H9 (cell line): Measurements from ENCODE around the gene ARHGAP10. TPM values are rescaled to one million over a fixed set of nuclear protein-coding genes. Genes with fewer than 3 reads are reported as not detected.

Experiments
- DNase-seq: peaks from one replicate; pipeline ENCODE4 v3.0.0-alpha.2; 2017
- H2AFZ ChIP-seq: one replicate; pipeline ENCODE4 v1.6.1; 2013; ENCODE audit warnings: mild to moderate bottlenecking, low read length, control low read depth, moderate library complexity
- H2AK5ac ChIP-seq: 2 replicates; pipeline ENCODE4 v1.6.1; 2013; ENCODE audit warnings: low read length, control low read depth, mixed read lengths; ENCODE audit not compliant: insufficient read length
- H2BK120ac ChIP-seq: one replicate; pipeline ENCODE4 v1.6.1; 2013; ENCODE audit warnings: low read depth, mild to moderate bottlenecking, low read length, control low read depth, inconsistent platforms; ENCODE audit not compliant: poor library complexity, severe bottlenecking
- H2BK12ac ChIP-seq: 2 replicates; pipeline ENCODE4 v1.6.1; 2013; ENCODE audit warnings: low read length, control low read depth, mixed read lengths, low read depth; ENCODE audit not compliant: insufficient read length
- H2BK15ac ChIP-seq: 2 replicates; pipeline ENCODE4 v1.6.1; 2013; ENCODE audit warnings: low read depth, low read length, control low read depth
- H2BK20ac ChIP-seq: one replicate; pipeline ENCODE4 v1.6.1; 2013; ENCODE audit warnings: low read depth, mild to moderate bottlenecking, low read length, control low read depth, inconsistent platforms; ENCODE audit not compliant: poor library complexity, severe bottlenecking
- H2BK5ac ChIP-seq: 2 replicates; pipeline ENCODE4 v1.6.1; 2013; ENCODE audit warnings: low read length, control low read depth, mixed read lengths; ENCODE audit not compliant: insufficient read length
- H3K14ac ChIP-seq: 2 replicates; pipeline ENCODE4 v1.6.1; 2013; ENCODE audit warnings: low read length, control low read depth; ENCODE audit not compliant: insufficient read depth
- H3K18ac ChIP-seq: 2 replicates; pipeline ENCODE4 v1.6.1; 2013; ENCODE audit warnings: low read depth, mild to moderate bottlenecking, mixed read lengths, low read length, control low read depth; ENCODE audit not compliant: insufficient read length
- H3K23ac ChIP-seq: 2 replicates; pipeline ENCODE4 v1.6.1; 2013; ENCODE audit warnings: low read length, control low read depth, mixed read lengths, low read depth; ENCODE audit not compliant: insufficient read length
- H3K23me2 ChIP-seq: 2 replicates; pipeline ENCODE4 v1.6.1; 2013; ENCODE audit warnings: low read depth, mild to moderate bottlenecking, mixed read lengths, low read length, control low read depth; ENCODE audit not compliant: insufficient read length, poor library complexity, severe bottlenecking
- H3K27ac ChIP-seq: 2 replicates; pipeline ENCODE4 v1.5.1; 2013; ENCODE audit warnings: low read length, control low read depth, mixed read lengths, low read depth; ENCODE audit not compliant: insufficient read length
- H3K27me3 ChIP-seq: 2 replicates; pipeline ENCODE4 v1.6.1; 2013; ENCODE audit warnings: low read length, control low read depth, inconsistent platforms; ENCODE audit not compliant: insufficient read depth
- H3K4ac ChIP-seq: 2 replicates; pipeline ENCODE4 v1.6.1; 2013; ENCODE audit warnings: low read depth, mild to moderate bottlenecking, control low read depth, inconsistent platforms, low read length, moderate library complexity
- H3K4me1 ChIP-seq: 2 replicates; pipeline ENCODE4 v1.6.1; 2013; ENCODE audit warnings: low read length, control low read depth, inconsistent platforms; ENCODE audit not compliant: insufficient read depth
- H3K4me2 ChIP-seq: 2 replicates; pipeline ENCODE4 v1.6.1; 2013; ENCODE audit warnings: low read length, control low read depth, mixed read lengths; ENCODE audit not compliant: insufficient read length, insufficient read depth
- H3K56ac ChIP-seq: 2 replicates; pipeline ENCODE4 v1.6.1; 2013; ENCODE audit warnings: low read depth, mild to moderate bottlenecking, mixed read lengths, low read length, control low read depth; ENCODE audit not compliant: insufficient read length
- H3K79me1 ChIP-seq: 2 replicates; pipeline ENCODE4 v1.6.1; 2013; ENCODE audit warnings: low read depth, mild to moderate bottlenecking, moderate library complexity, low read length, control low read depth, inconsistent platforms; ENCODE audit not compliant: insufficient read depth, poor library complexity, severe bottlenecking
- H3K79me2 ChIP-seq: 2 replicates; pipeline ENCODE4 v1.6.1; 2013; ENCODE audit warnings: low read length, control low read depth, inconsistent platforms; ENCODE audit not compliant: insufficient read depth
- H3K9ac ChIP-seq: 2 replicates; pipeline ENCODE4 v1.6.1; 2013; ENCODE audit warnings: low read length, control low read depth, mixed read lengths; ENCODE audit not compliant: insufficient read length; ENCODE audit errors: extremely low read depth
- H3K9me3 ChIP-seq: one replicate; pipeline ENCODE4 v1.6.1; 2013; ENCODE audit warnings: low read depth, low read length, inconsistent platforms; ENCODE audit not compliant: control insufficient read depth
- H3T11ph ChIP-seq: one replicate; pipeline ENCODE4 v1.6.1; 2013; ENCODE audit warnings: mild to moderate bottlenecking, low read length, control low read depth, inconsistent platforms
- H4K20me1 ChIP-seq: one replicate; pipeline ENCODE4 v1.6.1; 2013; ENCODE audit not compliant: control insufficient read depth, insufficient read length, insufficient read depth
- H4K5ac ChIP-seq: 2 replicates; pipeline ENCODE4 v1.6.1; 2013; ENCODE audit warnings: low read depth, mild to moderate bottlenecking, mixed read lengths, low read length, control low read depth; ENCODE audit not compliant: insufficient read length
- H4K8ac ChIP-seq: replicated peaks from 2 replicates; pipeline ENCODE4 v1.6.1; 2013; ENCODE audit warnings: low read length, control low read depth, mixed read lengths, low read depth; ENCODE audit not compliant: insufficient read length
- H4K91ac ChIP-seq: 2 replicates; pipeline ENCODE4 v1.6.1; 2013; ENCODE audit warnings: low read depth, mild to moderate bottlenecking, moderate library complexity, mixed read lengths, low read length, control low read depth; ENCODE audit not compliant: insufficient read length
- H3K27ac Mint-ChIP-seq, 3 experiments: 2 replicates in 2 of 3; 3 replicates in 1 of 3; pipeline ENCODE4 v1.8.0; 2020 to 2021; ENCODE audit warnings: mixed read lengths in 3 of 3, mild to moderate bottlenecking in 1 of 3, moderate library complexity in 1 of 3
- H3K27me3 Mint-ChIP-seq: 2 replicates; pipeline ENCODE4 v1.8.0; 2021; ENCODE audit warnings: low read depth, mild to moderate bottlenecking, moderate library complexity, mixed read lengths
- H3K36me3 Mint-ChIP-seq, 3 experiments: 2 replicates in 2 of 3; 3 replicates in 1 of 3; pipeline ENCODE4 v1.8.0; 2020 to 2021; ENCODE audit warnings: low read depth in 3 of 3, mixed read lengths in 3 of 3; ENCODE audit not compliant: insufficient read depth in 1 of 3
- H3K4me1 Mint-ChIP-seq, 2 experiments: 2 replicates each; pipeline ENCODE4 v1.8.0; 2020; ENCODE audit warnings: mixed read lengths in 2 of 2
- H3K4me3 Mint-ChIP-seq, 2 experiments: 2 replicates in 1 of 2; 3 replicates in 1 of 2; pipeline ENCODE4 v1.8.0; 2020 to 2021; ENCODE audit warnings: mild to moderate bottlenecking in 2 of 2, mixed read lengths in 2 of 2, moderate library complexity in 1 of 2
- H3K9me3 Mint-ChIP-seq, 2 experiments: 2 replicates in 1 of 2; 3 replicates in 1 of 2; pipeline ENCODE4 v1.8.0; 2020; ENCODE audit warnings: mild to moderate bottlenecking in 2 of 2, mixed read lengths in 2 of 2, moderate library complexity in 1 of 2
- CTCF ChIP-seq: fragments of 200-600 bp; sonication (generic); conservative IDR thresholded peaks from 3 replicates; pipeline ENCODE4 v1.8.0; 2021; ENCODE audit warnings: antibody characterized with exemption, mild to moderate bottlenecking
- WGBS: extraction: QIAGEN DNeasy Blood & Tissue Kit; methylation state at CpG from one replicate; pipeline ENCODE4 v1.1.7; 2013; ENCODE audit warnings: missing lambda C conversion rate, low lambda C conversion rate, mixed read lengths; ENCODE audit not compliant: insufficient read length; ENCODE audit errors: extremely low coverage; 5-methylcytosine and 5-hydroxymethylcytosine counted together
- total RNA-seq: library from RNA; stranded (reverse); gene quantifications from 2 replicates; pipeline ENCODE4 v1.2.1, GENCODE V29; 2021

The ARHGAP10 gene
- total RNA-seq, 1 experiment from 2014 or later, result 7.8 TPM

DNA sequence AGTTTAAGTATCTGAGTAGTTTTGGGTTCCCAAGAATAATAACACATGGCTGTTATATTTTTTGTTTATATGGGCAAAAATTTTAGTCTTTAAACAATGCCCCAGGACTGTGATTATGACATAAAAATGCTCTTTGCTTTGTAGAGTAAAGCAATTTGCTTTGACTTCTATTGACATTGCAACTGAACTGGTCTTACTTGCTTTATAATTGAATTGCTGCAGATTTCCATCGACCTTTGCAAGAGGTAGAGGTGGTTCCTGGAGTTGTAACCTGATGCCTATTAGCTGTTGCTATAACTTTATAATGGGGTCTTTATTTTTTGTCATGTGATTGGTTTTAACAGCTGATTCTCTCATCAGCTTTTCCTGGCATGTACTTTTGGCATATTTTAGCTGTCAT is 302.9 kb downstream of the ARHGAP10 start:
- no peaks in the 10 kb centered on the region for H3K79me2 ChIP-seq
- no peaks in the 10 kb centered on the region for H3K23me2 ChIP-seq
- no peak overlapping the region for H2BK20ac ChIP-seq
- no peak overlapping the region for H2BK12ac ChIP-seq
- no peaks in the 10 kb centered on the region for H3K9me3 ChIP-seq
- H3K4me2 ChIP-seq, result no peak overlapping the region
- DNase-seq, result no peak
- no peak overlapping the region for H2AFZ ChIP-seq
- no peak overlapping the region for H3K18ac ChIP-seq
- Mint-ChIP-seq H3K9me3 (no peaks in the 10 kb centered on the region), H3K4me1 (peaks cover 2 to 9% of the 10 kb centered on the region in 2 experiments; a peak in 2 of 4 replicates), H3K4me3 (no peak overlapping the region), H3K27ac (no peak overlapping the region; a peak in 1 of 7 replicates), H3K27me3 (no peaks in the 10 kb centered on the region), H3K36me3 (no peaks in the 10 kb centered on the region)
- H3K23ac ChIP-seq, result no peak overlapping the region
- H2BK15ac ChIP-seq, result no peak overlapping the region
- no peak overlapping the region for H4K5ac ChIP-seq
- H3K56ac ChIP-seq, result no peak overlapping the region
- H3K27ac ChIP-seq, result no peak overlapping the region
- no peak overlapping the region for H2BK5ac ChIP-seq
- H3K4ac ChIP-seq, result no peak overlapping the region
- no peaks in the 10 kb centered on the region for H3K27me3 ChIP-seq
- no peak overlapping the region for H4K91ac ChIP-seq
- TF ChIP-seq CTCF, result no peak
- H3T11ph ChIP-seq, result no peak overlapping the region
- no CpG with 5 or more reads among the region's 1 CpG for WGBS
- H3K79me1 ChIP-seq, result no peaks in the 10 kb centered on the region
- no peak overlapping the region for H4K8ac ChIP-seq
- H4K20me1 ChIP-seq, result no peaks in the 10 kb centered on the region
- H3K4me1 ChIP-seq, result no peaks in the 10 kb centered on the region
- H2BK120ac ChIP-seq, result no peak overlapping the region
- H3K9ac ChIP-seq, result no peak overlapping the region
- no peak overlapping the region for H2AK5ac ChIP-seq
- no peak overlapping the region for H3K14ac ChIP-seq
